K562 (cell line): Measurements from ENCODE around the gene TCIRG1. TPM values are rescaled to one million over a fixed set of nuclear protein-coding genes. Genes with fewer than 3 reads are reported as not detected.

Source experiments
- ARID4B ChIP-seq: sonication (generic); formaldehyde crosslinking; IDR thresholded peaks from 2 replicates; pipeline ENCODE4 v1.8.0; 2022; ENCODE audit warnings: mild to moderate bottlenecking, missing genetic modification reagents
- E2F3 ChIP-seq: fragments of 250-450 bp; sonication (Bioruptor Pico); IDR thresholded peaks from 2 replicates; pipeline ENCODE4 v1.4.0; 2020; ENCODE audit warnings: mild to moderate bottlenecking
- NCOR1 ChIP-seq: fragments of 450-650 bp; IDR thresholded peaks from 2 replicates; pipeline ENCODE4 v1.6.1; 2016; ENCODE audit warnings: mild to moderate bottlenecking, moderate library complexity
- PPARD ChIP-seq: fragments of 250-450 bp; sonication (Bioruptor Pico); IDR thresholded peaks from 2 replicates; pipeline ENCODE4 v1.8.0; 2022; ENCODE audit warnings: inconsistent platforms, mild to moderate bottlenecking, moderate library complexity
- PRMT5 ChIP-seq: sonication (generic); formaldehyde crosslinking; IDR thresholded peaks from 2 replicates; pipeline ENCODE4 v1.5.0; 2020; ENCODE audit warnings: missing genetic modification reagents
- ZNF318 ChIP-seq, 2 experiments: fragments of 450-650 bp; IDR thresholded peaks; 2 replicates each; pipeline ENCODE4 v1.6.1; 2016; ENCODE audit warnings: mild to moderate bottlenecking in 2 of 2, borderline replicate concordance in 1 of 2, low read depth in 1 of 2, moderate library complexity in 1 of 2
- polyA plus RNA-seq, 8 experiments: library from polyadenylated mRNA; depleted of rRNA in 4 of 8; stranded (reverse) in 5 of 8; unstranded in 3 of 8; fragments of >200 nt; fragmentation: Nextera tagmentation in 2 of 8; fragmentation: Illumina TruSeq in 1 of 8; extraction: Ambion mirVana in 2 of 8; extraction: Trizol in 1 of 8; gene quantifications; 2 replicates each; pipeline versions ENCODE4 v1.2.1 to v1.2.3, GENCODE V29; 2011 to 2014; ENCODE audit warnings: inconsistent platforms in 1 of 8, missing spikeins in 1 of 8
- total RNA-seq, 7 experiments: library from RNA; depleted of rRNA in 6 of 7; stranded (reverse); fragments of >200 nt in 6 of 7; fragmentation: Illumina TruSeq in 2 of 7; extraction: Trizol in 2 of 7; gene quantifications; 2 replicates each; pipeline versions ENCODE4 v1.2.1 to v1.2.3, GENCODE V29; 2011 to 2021; ENCODE audit warnings: low replicate concordance in 1 of 7
- TF ChIP-seq, protein P1 (sequence below): sonication (generic); formaldehyde crosslinking; IDR thresholded peaks from 2 replicates; pipeline ENCODE4 v1.8.0; 2022; ENCODE audit warnings: mild to moderate bottlenecking, missing genetic modification reagents
- TF ChIP-seq, protein P2 (sequence below): fragments of 450-650 bp; IDR thresholded peaks from 2 replicates; pipeline ENCODE4 v1.6.1; 2018; ENCODE audit warnings: mild to moderate bottlenecking, low read depth; ENCODE audit not compliant: partially characterized antibody

The TCIRG1 gene
- total and polyA plus RNA-seq, 9 of the 15 experiments (the other 6 are each of a cell fraction or from before 2014, with no cell fraction given) = 0.49 to 143 (median 24.4) TPM

DNA sequence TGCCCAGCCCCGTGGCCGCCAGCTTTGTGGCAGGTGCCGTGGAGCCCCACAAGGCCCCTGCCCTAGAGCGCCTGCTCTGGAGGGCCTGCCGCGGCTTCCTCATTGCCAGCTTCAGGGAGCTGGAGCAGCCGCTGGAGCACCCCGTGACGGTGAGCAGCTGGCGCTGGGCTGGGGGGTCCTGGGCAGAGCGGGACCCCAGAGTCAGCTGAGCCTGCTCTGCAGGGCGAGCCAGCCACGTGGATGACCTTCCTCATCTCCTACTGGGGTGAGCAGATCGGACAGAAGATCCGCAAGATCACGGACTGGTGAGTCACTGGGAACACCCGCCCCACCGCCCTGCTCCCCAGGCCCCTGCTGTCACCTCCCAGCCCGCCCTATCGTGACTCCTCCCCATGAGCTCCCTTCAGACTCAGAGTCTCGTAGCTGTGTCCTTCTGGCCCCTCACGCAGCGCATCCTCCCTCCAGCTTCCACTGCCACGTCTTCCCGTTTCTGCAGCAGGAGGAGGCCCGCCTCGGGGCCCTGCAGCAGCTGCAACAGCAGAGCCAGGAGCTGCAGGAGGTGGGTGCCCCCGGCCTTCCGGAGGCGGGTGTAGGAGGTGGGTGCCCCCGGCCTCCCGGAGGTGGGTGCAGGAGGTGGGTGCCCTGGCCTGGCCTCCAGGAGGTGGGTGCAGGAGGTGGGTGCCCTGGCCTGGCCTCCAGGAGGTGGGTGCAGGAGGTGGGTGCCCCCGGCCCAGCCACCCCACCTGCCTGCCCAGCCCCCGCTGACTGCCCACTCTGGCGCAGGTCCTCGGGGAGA is 4.7 kb downstream of the TCIRG1 start (continued):
- TF ChIP-seq ZNF318 (IDR thresholded peaks at IDR 0.05; ENCODE audit: borderline replicate concordance in 1 of 2, low read depth in 1 of 2) (no peak), E2F3 (CRISPR knock-in tag) (no peak), ARID4B (CRISPR knock-in tag) (peak; percentile 57; the same call in 1 of the 2 replicates), PRMT5 (no peak), NCOR1 (no peak), PPARD (CRISPR knock-in tag) (no peak)
- TF ChIP-seq, protein P1, sequence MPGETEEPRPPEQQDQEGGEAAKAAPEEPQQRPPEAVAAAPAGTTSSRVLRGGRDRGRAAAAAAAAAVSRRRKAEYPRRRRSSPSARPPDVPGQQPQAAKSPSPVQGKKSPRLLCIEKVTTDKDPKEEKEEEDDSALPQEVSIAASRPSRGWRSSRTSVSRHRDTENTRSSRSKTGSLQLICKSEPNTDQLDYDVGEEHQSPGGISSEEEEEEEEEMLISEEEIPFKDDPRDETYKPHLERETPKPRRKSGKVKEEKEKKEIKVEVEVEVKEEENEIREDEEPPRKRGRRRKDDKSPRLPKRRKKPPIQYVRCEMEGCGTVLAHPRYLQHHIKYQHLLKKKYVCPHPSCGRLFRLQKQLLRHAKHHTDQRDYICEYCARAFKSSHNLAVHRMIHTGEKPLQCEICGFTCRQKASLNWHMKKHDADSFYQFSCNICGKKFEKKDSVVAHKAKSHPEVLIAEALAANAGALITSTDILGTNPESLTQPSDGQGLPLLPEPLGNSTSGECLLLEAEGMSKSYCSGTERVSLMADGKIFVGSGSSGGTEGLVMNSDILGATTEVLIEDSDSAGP (CRISPR knock-in tag) = no peak
- TF ChIP-seq, protein P2, sequence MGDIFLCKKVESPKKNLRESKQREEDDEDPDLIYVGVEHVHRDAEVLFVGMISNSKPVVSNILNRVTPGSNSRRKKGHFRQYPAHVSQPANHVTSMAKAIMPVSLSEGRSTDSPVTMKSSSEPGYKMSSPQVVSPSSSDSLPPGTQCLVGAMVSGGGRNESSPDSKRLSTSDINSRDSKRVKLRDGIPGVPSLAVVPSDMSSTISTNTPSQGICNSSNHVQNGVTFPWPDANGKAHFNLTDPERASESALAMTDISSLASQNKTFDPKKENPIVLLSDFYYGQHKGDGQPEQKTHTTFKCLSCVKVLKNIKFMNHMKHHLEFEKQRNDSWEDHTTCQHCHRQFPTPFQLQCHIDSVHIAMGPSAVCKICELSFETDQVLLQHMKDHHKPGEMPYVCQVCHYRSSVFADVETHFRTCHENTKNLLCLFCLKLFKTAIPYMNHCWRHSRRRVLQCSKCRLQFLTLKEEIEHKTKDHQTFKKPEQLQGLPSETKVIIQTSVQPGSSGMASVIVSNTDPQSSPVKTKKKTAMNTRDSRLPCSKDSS = no peak
